Stimulated activated CD4-positive, alpha-beta T cell treated with anti-CD3 and anti-CD28 coated beads, Interleukin-15, amount 100 ng/mL, for 1 hour (primary cell): Measurements from ENCODE around the gene MMP17.

ENCODE experiments used
- DNase-seq, 2 donors: peaks; one replicate each; pipeline ENCODE4 v3.0.0-alpha.2; 2020; ENCODE audit warnings: low read depth in 1 of 2, low spot score in 1 of 2

The MMP17 gene

GRCh38 chr12:131892711-131893604 lies 64.8 kb downstream of the MMP17 start:
- no peak for DNase-seq

GRCh38 chr12:131893605-131894312 lies 65.6 kb downstream of the MMP17 start:
- no peak for DNase-seq

DNA sequence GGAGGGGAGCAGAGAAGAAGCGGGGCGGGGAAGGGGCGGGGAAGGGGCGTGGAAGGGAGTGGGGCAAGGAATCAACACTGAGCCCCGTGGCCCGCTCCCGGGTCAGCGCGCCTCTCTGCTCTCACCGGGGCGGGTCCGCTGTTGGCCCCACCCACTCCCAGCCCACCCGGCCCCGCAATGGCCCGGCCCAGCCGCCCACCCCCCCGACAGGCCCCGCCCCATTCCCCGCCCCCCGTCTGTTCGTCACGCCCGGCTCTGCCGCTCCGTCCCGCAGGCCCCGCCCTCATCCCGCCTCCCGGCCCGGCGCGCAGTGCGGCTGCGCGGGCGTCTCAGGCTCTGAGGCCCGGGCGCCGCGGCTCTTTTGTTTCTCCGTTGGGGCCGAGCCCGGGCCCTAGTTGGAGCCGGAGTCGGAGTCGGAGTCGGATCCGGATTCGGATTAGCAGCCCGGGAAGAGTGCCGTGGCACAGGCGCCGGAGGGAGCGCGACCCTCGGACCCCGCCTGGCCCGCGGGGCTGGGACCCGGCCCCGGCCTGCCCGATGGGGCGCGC lies 66.2 kb downstream of the MMP17 start, which contains the start of gene ULK1:
ULK1 (plus strand) TSS at position 310 of the 548 bp plus-strand sequence. CDS start 380 bp downstream, outside the sequence.
- peak; percentile 87 to 95 for DNase-seq

DNA sequence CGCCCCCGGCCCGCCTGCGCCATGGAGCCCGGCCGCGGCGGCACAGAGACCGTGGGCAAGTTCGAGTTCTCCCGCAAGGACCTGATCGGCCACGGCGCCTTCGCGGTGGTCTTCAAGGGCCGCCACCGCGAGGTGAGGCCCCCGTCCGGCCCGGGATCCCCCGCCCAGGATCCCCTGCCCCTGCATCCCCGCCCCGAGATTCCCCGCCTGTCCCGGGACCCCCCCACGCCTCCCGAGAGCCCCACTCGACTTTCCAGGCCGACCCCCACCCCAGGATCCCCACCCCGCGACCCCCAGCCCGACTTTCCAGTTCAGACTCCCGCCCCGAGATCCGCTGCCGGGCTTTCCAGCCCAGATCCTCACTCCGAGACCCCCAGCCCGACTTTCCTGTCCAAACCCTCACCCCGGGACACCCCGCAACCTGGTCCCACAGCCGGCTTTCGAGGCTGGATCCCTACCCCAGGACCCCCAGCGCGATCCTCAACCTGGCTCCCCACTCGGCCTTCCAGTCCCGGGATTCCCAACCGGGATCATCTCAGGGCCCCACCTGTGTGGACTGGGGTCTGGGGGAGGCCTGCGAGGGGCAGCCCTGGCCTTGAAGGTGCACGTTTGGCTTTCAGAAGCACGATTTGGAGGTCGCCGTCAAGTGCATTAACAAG lies 66.9 kb downstream of the MMP17 start:
- DNase-seq = no peak

GRCh38 chr12:131895640-131896079 lies 67.5 kb downstream of the MMP17 start:
- no peak for DNase-seq

DNA sequence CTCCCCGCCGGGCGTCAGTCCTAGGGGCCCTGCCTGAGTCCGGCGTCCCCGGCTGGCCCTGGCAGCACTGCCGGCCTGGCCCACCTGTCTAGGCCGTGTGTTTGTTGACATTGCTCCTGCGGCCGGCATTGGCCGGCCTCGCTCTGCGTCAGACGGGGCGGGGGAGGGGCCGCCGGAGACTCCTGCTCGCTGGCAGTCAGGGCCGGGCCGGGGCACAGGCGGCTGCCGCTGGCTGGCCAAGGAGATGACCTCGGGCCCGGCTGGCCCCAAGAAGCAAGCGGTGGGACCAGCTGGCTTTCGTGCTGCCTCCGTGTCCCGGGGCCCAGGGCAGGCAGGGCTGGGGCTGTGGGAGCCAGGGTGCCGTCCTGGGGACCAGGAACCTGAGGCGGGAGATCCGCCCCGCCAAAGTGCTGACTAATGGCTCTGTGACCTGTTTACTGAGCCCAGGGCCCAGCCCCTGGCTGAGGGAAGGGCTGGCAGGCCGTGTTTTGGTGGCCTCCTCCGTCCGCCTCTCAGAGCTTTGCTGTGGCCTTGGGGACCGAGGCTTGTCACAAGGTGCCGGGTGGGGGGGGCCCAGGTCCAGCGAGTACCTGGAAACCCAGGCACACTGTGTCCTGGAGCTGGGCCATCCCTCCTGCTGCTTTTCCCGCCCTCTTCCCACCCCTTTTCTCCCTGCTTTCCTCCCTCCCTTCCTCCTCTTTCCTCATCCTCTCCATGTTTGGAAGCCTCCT lies 68.1 kb downstream of the MMP17 start:
- DNase-seq = peak; percentile 29 to 58

DNA sequence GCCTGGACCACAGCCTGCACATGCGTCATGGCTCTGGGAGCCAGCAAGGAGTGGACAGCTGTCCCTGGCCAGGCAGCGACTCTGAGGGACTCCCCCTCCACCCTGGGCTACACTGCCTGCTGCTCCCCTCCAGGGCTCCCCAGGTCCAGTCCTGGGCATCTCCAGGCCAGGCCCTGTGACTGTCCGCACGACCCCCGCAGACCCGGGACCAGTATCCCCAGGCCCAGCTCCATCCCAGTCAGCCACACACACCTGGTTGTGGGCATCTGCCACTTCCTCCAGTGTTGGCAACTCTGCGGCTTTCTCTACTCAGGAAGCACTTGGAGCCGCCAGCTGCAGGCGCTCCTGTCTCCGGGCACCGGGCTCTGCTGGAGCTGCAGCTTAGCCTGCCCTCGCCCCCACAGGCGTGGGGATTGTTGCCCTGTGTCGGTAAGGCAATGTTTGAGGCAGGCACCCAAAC lies 68.6 kb downstream of the MMP17 start:
- DNase-seq = no peak

DNA sequence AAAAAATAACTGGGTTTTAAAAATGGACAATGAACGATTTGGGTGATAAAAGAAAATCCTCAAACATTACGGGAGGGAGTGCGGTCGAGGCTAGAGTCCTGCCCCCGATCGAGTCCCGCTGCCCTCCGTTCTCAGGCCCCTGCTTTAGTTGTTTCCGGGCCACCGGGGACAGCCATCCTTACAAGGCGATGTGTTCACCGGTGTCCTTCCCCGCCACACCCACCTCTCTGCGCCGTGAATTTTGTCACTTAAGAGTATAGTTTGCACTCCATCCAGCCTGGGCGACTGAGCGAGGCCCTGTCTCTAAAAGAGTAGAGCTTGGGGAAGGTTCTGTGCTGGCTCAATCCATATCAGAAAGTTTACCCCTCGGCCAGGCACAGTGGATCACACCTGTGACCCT lies 69.1 kb downstream of the MMP17 start:
- DNase-seq = no peak

DNA sequence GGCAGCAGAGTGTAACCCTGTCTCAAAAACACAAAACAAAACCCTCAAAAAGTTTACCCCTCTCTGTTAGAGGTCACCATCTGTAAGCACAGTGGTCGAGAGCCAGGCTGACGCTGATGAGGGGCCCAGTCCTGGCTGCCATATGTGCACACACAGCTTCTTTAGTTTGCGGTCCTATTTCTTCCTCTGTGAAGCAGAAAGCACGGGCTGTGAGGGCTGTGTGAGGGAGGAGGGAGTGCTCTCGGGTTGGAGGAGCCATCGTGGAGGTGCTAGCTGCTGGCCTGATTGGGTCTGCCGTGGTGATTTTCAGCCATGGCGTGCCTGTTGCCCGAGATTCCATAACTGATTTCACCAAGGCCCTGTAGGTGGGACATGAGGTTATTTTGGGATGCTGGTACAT lies 69.7 kb downstream of the MMP17 start:
- no peak for DNase-seq

DNA sequence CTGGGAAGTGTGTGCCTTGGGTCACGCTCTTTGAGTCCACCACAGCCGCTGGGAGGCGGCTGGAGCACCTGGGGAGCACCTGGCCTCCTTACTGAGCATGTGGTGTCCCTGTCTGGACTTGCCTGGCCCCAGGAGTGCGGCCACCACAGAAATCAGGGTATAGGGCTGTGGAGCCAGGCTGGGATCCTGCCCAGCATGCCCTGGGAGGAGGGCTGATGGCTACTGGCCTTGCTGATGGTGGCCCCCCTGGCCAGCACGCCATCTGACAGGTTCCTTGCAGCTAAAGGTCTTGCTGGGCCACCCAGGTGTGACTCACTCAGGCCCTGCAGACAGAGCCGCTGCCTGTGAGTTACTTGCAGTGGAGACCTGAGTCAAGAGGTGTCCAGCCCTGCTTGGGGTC lies 72.2 kb downstream of the MMP17 start:
- no peak for DNase-seq
